Endothelial cell of umbilical vein (primary cell): ENCODE measurements around the gene PLRG1. TPM values are rescaled to one million over a fixed set of nuclear protein-coding genes. Genes with fewer than 3 reads are reported as not detected.

Experiments used
- BruUV-seq: library from RNA; stranded (reverse); fragments of 400-500 nt; replicated peaks from 2 replicates; lab custom pipeline; 2021; lab: Mats Ljungman, UMichigan
- CTCF ChIA-PET: fragments of 300-600, 350-600 bp; sonication (Branson Sonifier 250); formaldehyde crosslinking; loops from one replicate; lab custom pipeline; 2021; ENCODE audit warnings: antibody characterized with exemption, inconsistent platforms; lab: Charles Lee
- POLR2A ChIA-PET: fragments of 300-600, 350-600 bp; sonication (Branson Sonifier 250); formaldehyde crosslinking; loops from one replicate; lab custom pipeline; 2021; ENCODE audit warnings: antibody characterized with exemption, inconsistent platforms; lab: Charles Lee
- DNase-seq: peaks from one replicate; pipeline ENCODE4 v3.0.0-alpha.2; 2011; ENCODE audit warnings: low read depth, low spot score
- FAIRE-seq: peaks from 2 replicates; lab custom pipeline; 2011; peaks lifted over from hg19 to GRCh38; lab: Jason Lieb, UNC
- H2AFZ ChIP-seq: 2 replicates; pipeline ENCODE4 v1.6.0; 2012; ENCODE audit warnings: low read depth, low read length, control low read depth, inconsistent platforms
- H3K27ac ChIP-seq: 2 replicates; pipeline ENCODE4 v1.5.1; 2011; ENCODE audit warnings: low read depth, mild to moderate bottlenecking, control low read depth, low read length, moderate library complexity; ENCODE audit not compliant: insufficient read depth
- H3K27me3 ChIP-seq, 2 experiments: 2 replicates each; pipeline versions ENCODE4 v1.6.0 to v1.6.1; 2011; ENCODE audit warnings: low read length in 2 of 2, mixed read lengths in 1 of 2; ENCODE audit not compliant: control insufficient read depth in 2 of 2, insufficient read depth in 2 of 2
- H3K36me3 ChIP-seq, 2 experiments: 2 replicates in 1 of 2; 3 replicates in 1 of 2; pipeline ENCODE4 v1.5.1; 2011; ENCODE audit warnings: low read length in 2 of 2, mild to moderate bottlenecking in 1 of 2, moderate library complexity in 1 of 2; ENCODE audit not compliant: control insufficient read depth in 2 of 2, insufficient read depth in 2 of 2; ENCODE audit errors: extremely low read depth in 1 of 2
- H3K4me1 ChIP-seq: 3 replicates; pipeline ENCODE4 v1.5.1; 2011; ENCODE audit warnings: mild to moderate bottlenecking, low read length; ENCODE audit not compliant: control insufficient read depth, insufficient read depth; ENCODE audit errors: extremely low read depth
- H3K4me2 ChIP-seq: 2 replicates; pipeline ENCODE4 v1.6.1; 2011; ENCODE audit warnings: low read length, control low read depth, mixed read lengths; ENCODE audit not compliant: insufficient read depth
- H3K4me3 ChIP-seq, 3 experiments: fragments of 200-600 bp in 1 of 3; sonication (generic), shearing (Covaris generic) in 1 of 3; replicated peaks in 1 of 3; 2 replicates each; pipeline ENCODE4 v1.5.1; 2011 to 2016; ENCODE audit warnings: control low read depth in 3 of 3, low read length in 3 of 3, mild to moderate bottlenecking in 2 of 3, inconsistent platforms in 1 of 3, low read depth in 1 of 3, moderate library complexity in 1 of 3; ENCODE audit not compliant: insufficient read depth in 1 of 3
- H3K79me2 ChIP-seq: 2 replicates; pipeline ENCODE4 v1.6.0; 2012; ENCODE audit warnings: low read length, inconsistent platforms; ENCODE audit not compliant: control insufficient read depth, insufficient read depth
- H3K9ac ChIP-seq: replicated peaks from 2 replicates; pipeline ENCODE3; 2011; ENCODE audit warnings: low read length, control low read depth; ENCODE audit not compliant: insufficient read depth; ENCODE audit errors: extremely low read depth
- H3K9me1 ChIP-seq: replicated peaks from 3 replicates; pipeline ENCODE4 v1.6.0; 2011; ENCODE audit warnings: mild to moderate bottlenecking, low read length; ENCODE audit not compliant: control insufficient read depth, insufficient read depth; ENCODE audit errors: extremely low read depth
- H3K9me3 ChIP-seq: replicated peaks from 2 replicates; pipeline ENCODE4 v1.5.1; 2012; ENCODE audit warnings: low read length, inconsistent platforms; ENCODE audit not compliant: control insufficient read depth, insufficient read depth
- H4K20me1 ChIP-seq: replicated peaks from 2 replicates; pipeline ENCODE3; 2011; ENCODE audit warnings: mild to moderate bottlenecking, low read length; ENCODE audit not compliant: control insufficient read depth, insufficient read depth; ENCODE audit errors: extremely low read depth
- EZH2 ChIP-seq: IDR thresholded peaks from 2 replicates; pipeline ENCODE4 v1.6.1; 2012; ENCODE audit warnings: borderline replicate concordance, low read depth, mild to moderate bottlenecking, moderate library complexity, low read length, inconsistent platforms; ENCODE audit not compliant: severe bottlenecking
- FOS ChIP-seq: IDR thresholded peaks from 2 replicates; pipeline ENCODE4 v1.6.1; 2011; ENCODE audit warnings: mild to moderate bottlenecking, low read length, moderate library complexity, borderline replicate concordance; ENCODE audit not compliant: insufficient read depth
- GATA2 ChIP-seq: IDR thresholded peaks from 2 replicates; pipeline ENCODE4 v1.7.0; 2011; ENCODE audit warnings: low read depth, mild to moderate bottlenecking, moderate library complexity, mixed read lengths, low read length; ENCODE audit not compliant: insufficient read length, insufficient read depth
- JUN ChIP-seq: IDR thresholded peaks from 2 replicates; pipeline ENCODE4 v1.6.1; 2011; ENCODE audit warnings: borderline replicate concordance, low read depth; ENCODE audit not compliant: insufficient read length, insufficient read depth
- MAX ChIP-seq: IDR thresholded peaks from 2 replicates; pipeline ENCODE4 v1.6.1; 2011; ENCODE audit not compliant: insufficient read depth, insufficient read length
- MYC ChIP-seq: IDR thresholded peaks from one replicate; pipeline ENCODE4 v1.6.1; 2011; ENCODE audit warnings: mild to moderate bottlenecking, low read depth, low read length
- POLR2A ChIP-seq: IDR thresholded peaks from 2 replicates; pipeline ENCODE4 v1.6.1; 2012; ENCODE audit warnings: low read depth, mild to moderate bottlenecking, control low read depth, low read length
- POLR2AphosphoS5 ChIP-seq: IDR thresholded peaks from 2 replicates; pipeline ENCODE4 v1.6.1; 2012; ENCODE audit warnings: low read depth, mild to moderate bottlenecking, control low read depth, low read length, moderate library complexity; ENCODE audit not compliant: insufficient read depth
- dilution Hi-C: fragments of 300-500 bp; cut with MboI; formaldehyde crosslinking; loops from one replicate; pipeline ENCODE4 v1.15.0; 2019; ENCODE audit warnings: low sequenced_read_pairs; ENCODE audit not compliant: extremely low pct_ligation_motif_present
- intact Hi-C: fragments of 100-400 bp; cut with micrococcal nuclease; formaldehyde crosslinking; loops from one replicate; pipeline ENCODE4 v1.10.0; 2022
- polyA plus RNA-seq, 4 experiments: library from polyadenylated mRNA; depleted of rRNA in 3 of 4; stranded (reverse) in 3 of 4; unstranded in 1 of 4; fragments of >200 nt; gene quantifications; 2 replicates each; pipeline versions ENCODE4 v1.2.1 to v1.2.3, GENCODE V29; 2011 to 2012; ENCODE audit warnings: missing spikeins in 1 of 4
- total RNA-seq: library from RNA; stranded (reverse); gene quantifications from 2 replicates; pipeline ENCODE4 v1.2.3, GENCODE V29; 2021
- TF ChIP-seq, protein P1 (sequence below), 2 donors: IDR thresholded peaks; 1 replicate in 1 of 2; 2 replicates in 1 of 2; pipeline ENCODE4 v1.5.1; 2011; ENCODE audit warnings: low read length in 2 of 2, mild to moderate bottlenecking in 2 of 2, moderate library complexity in 2 of 2, control low read depth in 1 of 2, inconsistent platforms in 1 of 2, low read depth in 1 of 2; ENCODE audit not compliant: insufficient read depth in 1 of 2; ENCODE audit errors: extremely low read depth in 1 of 2

The PLRG1 gene
- total and polyA plus RNA-seq, 2 donors (not counting 3 experiments of a cell fraction or from before 2014, with no cell fraction given), result 50.9 to 91.9 TPM

DNA sequence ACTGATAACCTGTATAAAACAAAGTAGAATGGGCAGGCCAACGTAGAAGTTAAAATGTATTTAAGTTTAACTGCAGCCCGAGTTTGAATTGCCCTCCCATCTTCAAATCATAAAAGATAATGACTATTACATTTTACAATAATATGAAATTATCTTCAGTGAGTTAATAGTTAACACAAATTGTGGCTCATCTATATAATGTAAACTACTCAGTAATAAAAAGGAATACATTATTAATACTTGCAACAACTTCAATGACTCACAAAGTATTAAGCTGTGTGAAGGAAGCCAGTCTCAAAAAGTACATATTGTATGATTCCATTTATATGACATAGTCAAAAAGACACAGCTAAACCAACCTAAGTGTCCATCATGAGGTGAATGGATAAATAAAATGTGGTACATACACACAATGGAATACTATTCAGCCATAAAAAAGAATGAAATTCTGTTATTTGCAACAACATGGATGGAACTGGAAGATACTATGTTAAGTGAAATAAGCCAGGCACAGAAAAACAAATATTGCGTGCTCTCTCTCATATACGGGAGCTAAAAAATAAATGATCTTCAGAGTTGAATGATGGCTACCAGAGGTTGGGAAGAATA lies 7.8 kb downstream of the PLRG1 start:
- H3K9ac ChIP-seq, result no peak overlapping the region
- dilution Hi-C loops (no loop called here), intact Hi-C loops (no loop called here)
- H3K4me1 ChIP-seq, result no peaks in the 10 kb centered on the region
- ChIA-PET POLR2A (no interaction called here), CTCF (no interaction called here)
- H3K36me3 ChIP-seq, result peaks cover 8 to 33% of the 10 kb centered on the region in 2 experiments
- FAIRE-seq (no peak), DNase-seq (no peak)
- H4K20me1 ChIP-seq, result no peaks in the 10 kb centered on the region
- TF ChIP-seq, protein P1, sequence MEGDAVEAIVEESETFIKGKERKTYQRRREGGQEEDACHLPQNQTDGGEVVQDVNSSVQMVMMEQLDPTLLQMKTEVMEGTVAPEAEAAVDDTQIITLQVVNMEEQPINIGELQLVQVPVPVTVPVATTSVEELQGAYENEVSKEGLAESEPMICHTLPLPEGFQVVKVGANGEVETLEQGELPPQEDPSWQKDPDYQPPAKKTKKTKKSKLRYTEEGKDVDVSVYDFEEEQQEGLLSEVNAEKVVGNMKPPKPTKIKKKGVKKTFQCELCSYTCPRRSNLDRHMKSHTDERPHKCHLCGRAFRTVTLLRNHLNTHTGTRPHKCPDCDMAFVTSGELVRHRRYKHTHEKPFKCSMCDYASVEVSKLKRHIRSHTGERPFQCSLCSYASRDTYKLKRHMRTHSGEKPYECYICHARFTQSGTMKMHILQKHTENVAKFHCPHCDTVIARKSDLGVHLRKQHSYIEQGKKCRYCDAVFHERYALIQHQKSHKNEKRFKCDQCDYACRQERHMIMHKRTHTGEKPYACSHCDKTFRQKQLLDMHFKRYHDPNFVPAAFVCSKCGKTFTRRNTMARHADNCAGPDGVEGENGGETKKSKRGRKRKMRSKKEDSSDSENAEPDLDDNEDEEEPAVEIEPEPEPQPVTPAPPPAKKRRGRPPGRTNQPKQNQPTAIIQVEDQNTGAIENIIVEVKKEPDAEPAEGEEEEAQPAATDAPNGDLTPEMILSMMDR (IDR thresholded peaks at IDR 0.05; ENCODE audit: extremely low read depth in 1 of 2, insufficient read depth in 1 of 2, low read depth in 1 of 2, low read length in 2 of 2), result no peak
- TF ChIP-seq POLR2AphosphoS5 (no peak), MAX (no peak)
- H2AFZ ChIP-seq, result no peak overlapping the region
- H3K4me2 ChIP-seq, result no peak overlapping the region
- no peak overlapping the region for H3K4me3 ChIP-seq
- no peaks in the 10 kb centered on the region for H3K27me3 ChIP-seq
- no peaks in the 10 kb centered on the region for H3K9me1 ChIP-seq
- no peak overlapping the region for H3K27ac ChIP-seq
- no peaks in the 10 kb centered on the region for H3K9me3 ChIP-seq
- BruUV-seq, result no TSS peak
- peaks cover 2% of the 10 kb centered on the region for H3K79me2 ChIP-seq

DNA sequence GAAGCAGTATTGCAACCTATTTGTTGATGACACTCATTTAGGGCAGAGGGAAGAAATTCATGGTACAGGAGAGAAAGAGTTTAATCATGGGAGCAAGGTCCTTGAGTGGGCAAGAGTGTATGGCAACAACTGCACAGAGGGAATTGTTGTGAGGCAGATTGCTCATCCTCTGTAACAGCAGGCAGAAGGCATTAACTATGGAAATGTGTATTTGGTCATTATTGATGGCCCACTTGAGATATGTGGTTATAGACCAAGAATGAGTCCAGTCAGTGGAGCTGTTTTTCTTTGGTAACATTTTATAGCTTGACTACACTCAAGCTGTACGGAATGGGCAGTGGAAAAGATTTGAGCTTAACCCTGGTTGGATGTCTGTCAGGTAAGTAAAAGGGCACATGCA lies 15.9 kb downstream of the PLRG1 start:
- Histone ChIP-seq H3K4me1 (no peaks in the 10 kb centered on the region), H3K4me2 (no peak overlapping the region), H2AFZ (no peak overlapping the region), H3K9me3 (no peaks in the 10 kb centered on the region), H3K79me2 (no peaks in the 10 kb centered on the region), H3K27me3 (peaks cover 0 to 3% of the 10 kb centered on the region in 2 experiments), H4K20me1 (no peaks in the 10 kb centered on the region), H3K9me1 (no peaks in the 10 kb centered on the region), H3K36me3 (peaks cover 6 to 10% of the 10 kb centered on the region in 2 experiments), H3K27ac (no peak overlapping the region), H3K9ac (no peak overlapping the region), H3K4me3 (no peak overlapping the region)
- FAIRE-seq (no peak), DNase-seq (no peak)
- no TSS peak for BruUV-seq
- CTCF ChIA-PET, result interaction anchor here (0.9 kb wide), 1 partner anchor 16 kb away, joined by 3 read pairs; no protein-coding TSS in a partner anchor
- TF ChIP-seq GATA2 (no peak), MYC (no peak), MAX (no peak), EZH2 (no peak), POLR2AphosphoS5 (no peak), POLR2A (no peak), JUN (no peak), FOS (no peak)
- TF ChIP-seq, protein P1 (IDR thresholded peaks at IDR 0.05; ENCODE audit: extremely low read depth in 1 of 2, insufficient read depth in 1 of 2, low read depth in 1 of 2, low read length in 2 of 2), result no peak
- POLR2A ChIA-PET, result no interaction called here
- dilution Hi-C loops, result no loop called here
- intact Hi-C loops, result no loop called here
